Measurements from ENCODE around the gene PTPRK.

PTPRK gene

GRCh38 chr6:128018821-128019220, 501.6 kb downstream of the PTPRK start:
- no peaks in the 10 kb centered on the region for H3K9me3 ChIP-seq (ENCODE audit: control insufficient read depth, low read length)
- H3K36me3 ChIP-seq (ENCODE audit: control insufficient read depth, insufficient read depth, low read length): no peaks in the 10 kb centered on the region

GRCh38 chr6:128017288-128017687, 503.1 kb downstream of the PTPRK start:
- Histone ChIP-seq H3K27me3 (ENCODE audit: control insufficient read depth, insufficient read depth, low read length) (no peaks in the 10 kb centered on the region), H3K9ac (no peak overlapping the region), H3K79me2 (no peaks in the 10 kb centered on the region), H3K36me3 (ENCODE audit: control insufficient read depth, insufficient read depth, low read length) (no peaks in the 10 kb centered on the region), H3K4me1 (no peaks in the 10 kb centered on the region), H3K4me3 (ENCODE audit: low read depth, low read length) (no peak overlapping the region), H2AFZ (no peak overlapping the region), H3K4me2 (ENCODE audit: low read length) (no peak overlapping the region), H3K27ac (no peak overlapping the region), H3K9me3 (ENCODE audit: control insufficient read depth, low read length) (no peaks in the 10 kb centered on the region)
- no peak for TF ChIP-seq CTCF (IDR thresholded peaks at IDR 0.05)

More at GRCh38 chr6:128018821-128019220, 501.6 kb downstream of the PTPRK start:
- no peak overlapping the region for H2AFZ ChIP-seq
- no peak overlapping the region for H3K27ac ChIP-seq
- H3K4me3 ChIP-seq (ENCODE audit: low read depth, low read length): no peak overlapping the region
- no peaks in the 10 kb centered on the region for H3K27me3 ChIP-seq (ENCODE audit: control insufficient read depth, insufficient read depth, low read length)
- H3K9ac ChIP-seq: no peak overlapping the region
- no peak for TF ChIP-seq CTCF (IDR thresholded peaks at IDR 0.05)
- no peaks in the 10 kb centered on the region for H3K79me2 ChIP-seq
- no peak overlapping the region for H3K4me2 ChIP-seq (ENCODE audit: low read length)
- no peaks in the 10 kb centered on the region for H3K4me1 ChIP-seq

- Histone ChIP-seq H3K4me3 (ENCODE audit: low read depth, low read length) (no peak overlapping the region), H3K79me2 (no peaks in the 10 kb centered on the region), H3K36me3 (ENCODE audit: control insufficient read depth, insufficient read depth, low read length) (no peaks in the 10 kb centered on the region), H3K27ac (no peak overlapping the region), H3K9ac (no peak overlapping the region), H3K4me2 (ENCODE audit: low read length) (no peak overlapping the region), H3K27me3 (ENCODE audit: control insufficient read depth, insufficient read depth, low read length) (no peaks in the 10 kb centered on the region), H3K4me1 (no peaks in the 10 kb centered on the region), H3K9me3 (ENCODE audit: control insufficient read depth, low read length) (no peaks in the 10 kb centered on the region), H2AFZ (no peak overlapping the region)
- TF ChIP-seq CTCF (IDR thresholded peaks at IDR 0.05): no peak
Measured at GRCh38 chr6:128007658-128008057, 512.7 kb downstream of the PTPRK start.

GRCh38 chr6:128005009-128005408, 515.4 kb downstream of the PTPRK start:
- H3K36me3 ChIP-seq (ENCODE audit: control insufficient read depth, insufficient read depth, low read length): no peaks in the 10 kb centered on the region

More at GRCh38 chr6:128005009-128005408, 515.4 kb downstream of the PTPRK start:
- Histone ChIP-seq H3K79me2 (no peaks in the 10 kb centered on the region), H3K4me1 (no peaks in the 10 kb centered on the region), H3K27me3 (ENCODE audit: control insufficient read depth, insufficient read depth, low read length) (no peaks in the 10 kb centered on the region), H3K27ac (no peak overlapping the region), H3K9me3 (ENCODE audit: control insufficient read depth, low read length) (no peaks in the 10 kb centered on the region), H3K9ac (no peak overlapping the region), H3K4me3 (ENCODE audit: low read depth, low read length) (no peak overlapping the region), H2AFZ (no peak overlapping the region), H3K4me2 (ENCODE audit: low read length) (no peak overlapping the region)
- no peak for TF ChIP-seq CTCF (IDR thresholded peaks at IDR 0.05)

All from parathyroid adenoma (tissue), 2 donors.